ENCODE data around the gene ZNF558. TPM values are rescaled to one million over a fixed set of nuclear protein-coding genes. Genes with fewer than 3 reads are reported as not detected.

The ZNF558 gene
- total and polyA plus RNA-seq, 7 donors, result 2.1 to 55.1 (median 23.2) TPM

- no peak for DNase-seq
- Histone ChIP-seq H3K27ac (no peak overlapping the region), H3K36me3 (no peaks in the 10 kb centered on the region), H3K4me3 (no peak overlapping the region), H3K27me3 (peaks cover 0 to 5% (median 0%) of the 10 kb centered on the region in 3 donors), H3K9me3 (no peaks in the 10 kb centered on the region), H3K4me1 (no peaks in the 10 kb centered on the region)
- TF ChIP-seq, protein P1, sequence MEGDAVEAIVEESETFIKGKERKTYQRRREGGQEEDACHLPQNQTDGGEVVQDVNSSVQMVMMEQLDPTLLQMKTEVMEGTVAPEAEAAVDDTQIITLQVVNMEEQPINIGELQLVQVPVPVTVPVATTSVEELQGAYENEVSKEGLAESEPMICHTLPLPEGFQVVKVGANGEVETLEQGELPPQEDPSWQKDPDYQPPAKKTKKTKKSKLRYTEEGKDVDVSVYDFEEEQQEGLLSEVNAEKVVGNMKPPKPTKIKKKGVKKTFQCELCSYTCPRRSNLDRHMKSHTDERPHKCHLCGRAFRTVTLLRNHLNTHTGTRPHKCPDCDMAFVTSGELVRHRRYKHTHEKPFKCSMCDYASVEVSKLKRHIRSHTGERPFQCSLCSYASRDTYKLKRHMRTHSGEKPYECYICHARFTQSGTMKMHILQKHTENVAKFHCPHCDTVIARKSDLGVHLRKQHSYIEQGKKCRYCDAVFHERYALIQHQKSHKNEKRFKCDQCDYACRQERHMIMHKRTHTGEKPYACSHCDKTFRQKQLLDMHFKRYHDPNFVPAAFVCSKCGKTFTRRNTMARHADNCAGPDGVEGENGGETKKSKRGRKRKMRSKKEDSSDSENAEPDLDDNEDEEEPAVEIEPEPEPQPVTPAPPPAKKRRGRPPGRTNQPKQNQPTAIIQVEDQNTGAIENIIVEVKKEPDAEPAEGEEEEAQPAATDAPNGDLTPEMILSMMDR (IDR thresholded peaks at IDR 0.05), result no peak
- TF ChIP-seq POLR2AphosphoS5 (IDR thresholded peaks at IDR 0.05), result no peak
- TF ChIP-seq EP300 (IDR thresholded peaks at IDR 0.05), result no peak
- no peak for TF ChIP-seq POLR2A (IDR thresholded peaks at IDR 0.05)
- intact Hi-C loops (cut with DNase I), result no loop called here
These were observed 34.2 kb upstream of the ZNF558 start for GRCh38 chr19:8866344-8866743.

GRCh38 chr19:8858260-8858659 lies 26.2 kb upstream of the ZNF558 start:
- TF ChIP-seq EP300 (IDR thresholded peaks at IDR 0.05), result no peak
- TF ChIP-seq, protein P1 (IDR thresholded peaks at IDR 0.05), result no peak
- TF ChIP-seq POLR2A (IDR thresholded peaks at IDR 0.05), result no peak
- TF ChIP-seq POLR2AphosphoS5 (IDR thresholded peaks at IDR 0.05), result no peak
- Histone ChIP-seq H3K27ac (no peak overlapping the region), H3K4me3 (no peak overlapping the region), H3K9me3 (no peaks in the 10 kb centered on the region), H3K4me1 (no peaks in the 10 kb centered on the region), H3K36me3 (no peaks in the 10 kb centered on the region), H3K27me3 (peaks cover 0 to 10% (median 0%) of the 10 kb centered on the region in 3 donors)
- no peak for DNase-seq
- intact Hi-C loops (cut with DNase I), result no loop called here
- WGBS, 2 donors, result 87 to 89% methylated on average over 3 of the region's 3 CpGs

- Histone ChIP-seq H3K4me3 (no peak overlapping the region), H3K27me3 (no peaks in the 10 kb centered on the region), H3K36me3 (no peaks in the 10 kb centered on the region), H3K27ac (no peak overlapping the region), H3K9me3 (peaks cover 0 to 6% (median under 1%) of the 10 kb centered on the region in 4 donors), H3K4me1 (no peaks in the 10 kb centered on the region)
- 91 to 94% methylated on average over 3 of the region's 3 CpGs for WGBS, 2 donors
- intact Hi-C loops (cut with DNase I), result no loop called here
- DNase-seq, result no peak
- TF ChIP-seq EP300 (IDR thresholded peaks at IDR 0.05) (no peak), POLR2A (IDR thresholded peaks at IDR 0.05) (no peak), POLR2AphosphoS5 (IDR thresholded peaks at IDR 0.05) (no peak)
- TF ChIP-seq, protein P1 (IDR thresholded peaks at IDR 0.05), result no peak
These were observed 18.4 kb upstream of the ZNF558 start for GRCh38 chr19:8850488-8850887.

GRCh38 chr19:8849232-8849631 lies 17.1 kb upstream of the ZNF558 start:
- TF ChIP-seq EP300 (IDR thresholded peaks at IDR 0.05) (no peak), POLR2AphosphoS5 (IDR thresholded peaks at IDR 0.05) (peak in 2 of 4 donors; percentile 14 to 30)
- intact Hi-C loops (cut with DNase I), result no loop called here
- Histone ChIP-seq H3K4me3 (no peak overlapping the region), H3K4me1 (no peaks in the 10 kb centered on the region), H3K36me3 (no peaks in the 10 kb centered on the region), H3K27ac (no peak overlapping the region), H3K9me3 (peaks cover 0 to 6% (median under 1%) of the 10 kb centered on the region in 4 donors), H3K27me3 (no peaks in the 10 kb centered on the region)
- DNase-seq, result no peak
- WGBS, 2 donors, result 90 to 91% methylated on average over 2 of the region's 2 CpGs

DNA sequence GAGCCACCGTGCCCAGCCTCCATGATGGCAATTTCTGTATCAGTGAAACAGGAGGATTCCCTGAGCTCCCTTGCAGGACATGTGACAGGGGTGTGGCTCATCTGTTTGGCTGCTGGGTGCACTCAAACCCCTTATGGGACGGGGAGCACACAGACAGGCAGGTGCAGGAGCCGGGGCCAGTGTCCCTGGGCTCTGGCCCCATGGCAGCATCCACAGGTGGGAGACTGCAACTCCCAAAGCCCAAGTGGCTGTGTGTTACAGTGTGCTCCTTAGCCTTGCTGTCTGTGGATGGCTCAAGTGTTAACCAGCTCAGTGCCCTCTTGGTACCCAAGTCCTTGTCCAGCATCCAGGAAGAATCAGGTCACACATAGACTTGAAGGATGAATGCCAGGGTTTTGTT lies 14.7 kb upstream of the ZNF558 start:
- Histone ChIP-seq H3K4me3 (no peak overlapping the region), H3K36me3 (no peaks in the 10 kb centered on the region), H3K4me1 (no peaks in the 10 kb centered on the region), H3K9me3 (peaks cover 0 to 6% (median under 1%) of the 10 kb centered on the region in 4 donors), H3K27me3 (no peaks in the 10 kb centered on the region), H3K27ac (no peak overlapping the region)
- DNase-seq, result no peak
- 71 to 79% methylated on average over 3 of the region's 3 CpGs for WGBS, 2 donors
- TF ChIP-seq POLR2A (IDR thresholded peaks at IDR 0.05) (no peak), EP300 (IDR thresholded peaks at IDR 0.05) (no peak), POLR2AphosphoS5 (IDR thresholded peaks at IDR 0.05) (no peak)
- TF ChIP-seq, protein P1 (IDR thresholded peaks at IDR 0.05), result no peak
- intact Hi-C loops (cut with DNase I), result no loop called here
